Measurements from ENCODE around the gene KLHL25.

KLHL25 gene

DNA sequence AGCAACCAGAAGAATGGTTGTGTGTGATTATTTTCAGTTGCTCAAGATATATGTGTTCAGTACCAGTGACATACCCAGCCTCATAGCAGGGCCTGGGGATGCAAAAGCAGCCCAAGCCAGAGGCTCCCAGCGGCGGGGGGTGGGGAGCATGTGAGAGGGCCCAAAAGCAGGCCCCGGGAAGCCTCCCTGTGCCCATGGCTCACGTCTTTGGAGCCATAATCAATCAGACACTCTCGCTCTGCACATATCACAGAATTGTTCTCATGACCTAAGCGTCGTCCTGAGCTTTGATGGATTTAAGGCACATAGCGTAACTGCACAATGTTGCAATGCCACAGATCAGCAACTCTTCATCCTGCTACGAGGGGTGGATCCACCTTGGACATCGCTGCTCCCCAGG is 20.8 kb downstream of the KLHL25 start:
- DNase-seq (ENCODE audit: low spot score), result no peak

DNA sequence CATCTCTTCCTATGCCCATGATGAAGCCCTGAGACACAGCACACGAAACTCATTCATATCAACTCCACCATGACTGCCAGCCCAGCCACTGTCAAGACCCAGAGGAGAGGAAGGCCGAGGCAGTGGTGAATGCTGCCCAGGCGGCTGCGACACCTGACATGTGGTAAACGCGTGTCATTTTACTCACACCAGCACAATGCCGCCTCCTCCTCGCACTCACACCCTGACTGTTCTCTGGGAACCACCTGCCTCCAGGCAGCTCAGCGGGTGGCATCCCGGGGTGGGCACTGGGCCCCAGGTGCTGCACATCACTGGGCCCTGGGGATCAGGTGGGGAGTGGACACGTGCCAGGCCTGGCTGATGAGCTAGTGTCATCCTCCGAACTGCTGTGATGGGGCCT is 21.5 kb downstream of the KLHL25 start:
- no peak for DNase-seq (ENCODE audit: low spot score)

DNA sequence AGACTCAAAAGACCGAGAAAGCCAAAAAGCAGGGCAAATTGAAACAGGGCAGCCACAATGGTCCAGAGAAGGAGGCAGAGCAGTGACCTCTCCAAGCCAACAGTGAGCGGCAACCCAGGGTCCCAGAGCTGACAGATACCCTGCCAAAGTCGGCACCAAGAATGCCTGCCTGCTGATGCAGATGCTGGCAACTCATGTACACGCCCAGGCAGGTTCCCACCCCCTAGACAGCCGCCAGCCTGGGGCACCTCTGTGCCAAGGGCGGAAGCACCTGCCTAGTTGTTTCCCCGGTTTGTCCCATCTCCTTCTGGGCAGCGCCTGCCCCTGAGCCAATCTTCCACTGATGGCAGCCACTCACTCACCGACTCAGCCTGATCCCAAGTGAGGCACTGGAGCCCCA is 22.1 kb downstream of the KLHL25 start:
- no peak for DNase-seq (ENCODE audit: low spot score)

DNA sequence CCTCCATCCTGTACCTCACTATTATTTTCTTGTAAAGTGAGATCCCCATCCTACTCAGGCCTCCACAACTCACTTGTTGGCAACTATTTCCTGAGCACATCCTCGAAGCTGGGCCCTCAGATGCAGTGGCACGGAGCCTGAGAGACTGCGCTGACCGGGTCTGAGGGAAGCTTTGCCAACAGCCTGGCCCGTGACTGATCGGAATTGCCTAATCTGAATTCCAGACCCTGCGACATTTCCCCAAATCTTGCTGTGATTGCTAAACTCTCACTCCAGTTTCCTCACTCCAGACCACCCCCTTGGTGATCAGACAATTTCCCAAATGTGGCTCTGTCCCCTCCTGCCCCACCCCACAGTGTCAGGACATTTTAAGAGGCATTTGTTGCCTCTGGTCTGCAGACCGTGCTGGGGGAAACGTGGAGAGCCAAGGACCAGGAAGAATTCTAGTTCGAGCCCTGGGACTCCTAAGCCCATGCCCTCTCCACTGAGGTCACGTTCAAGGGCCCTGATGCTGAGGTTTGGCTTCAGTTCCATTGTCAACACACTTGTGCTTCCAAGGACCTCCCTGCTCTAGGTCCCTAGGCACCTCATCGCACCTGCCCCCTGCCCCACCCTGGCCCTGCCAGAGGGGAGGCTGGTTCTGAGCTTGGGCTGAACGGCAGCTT is 22.8 kb downstream of the KLHL25 start:
- no peak for DNase-seq (ENCODE audit: low spot score)

DNA sequence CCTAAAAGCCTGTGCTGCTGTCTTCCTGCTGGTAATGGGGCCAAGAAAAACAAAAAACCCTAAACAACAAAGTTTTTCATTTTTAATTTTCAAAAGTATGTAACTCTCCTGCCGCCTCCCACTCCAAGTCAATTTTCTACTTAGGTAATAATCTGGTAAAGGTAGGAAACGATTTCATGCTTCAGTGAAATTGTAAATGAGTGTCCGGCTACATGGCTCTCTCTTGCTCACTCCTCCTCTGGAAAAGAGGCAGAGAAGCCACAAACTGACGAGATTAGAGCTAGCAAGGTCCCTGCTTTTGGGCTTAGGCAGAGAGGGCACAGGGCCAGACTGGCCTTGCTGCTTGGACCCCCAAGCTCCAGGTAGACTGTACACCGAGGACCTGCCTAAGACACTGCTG is 23.5 kb downstream of the KLHL25 start:
- DNase-seq (ENCODE audit: low spot score), result no peak

DNA sequence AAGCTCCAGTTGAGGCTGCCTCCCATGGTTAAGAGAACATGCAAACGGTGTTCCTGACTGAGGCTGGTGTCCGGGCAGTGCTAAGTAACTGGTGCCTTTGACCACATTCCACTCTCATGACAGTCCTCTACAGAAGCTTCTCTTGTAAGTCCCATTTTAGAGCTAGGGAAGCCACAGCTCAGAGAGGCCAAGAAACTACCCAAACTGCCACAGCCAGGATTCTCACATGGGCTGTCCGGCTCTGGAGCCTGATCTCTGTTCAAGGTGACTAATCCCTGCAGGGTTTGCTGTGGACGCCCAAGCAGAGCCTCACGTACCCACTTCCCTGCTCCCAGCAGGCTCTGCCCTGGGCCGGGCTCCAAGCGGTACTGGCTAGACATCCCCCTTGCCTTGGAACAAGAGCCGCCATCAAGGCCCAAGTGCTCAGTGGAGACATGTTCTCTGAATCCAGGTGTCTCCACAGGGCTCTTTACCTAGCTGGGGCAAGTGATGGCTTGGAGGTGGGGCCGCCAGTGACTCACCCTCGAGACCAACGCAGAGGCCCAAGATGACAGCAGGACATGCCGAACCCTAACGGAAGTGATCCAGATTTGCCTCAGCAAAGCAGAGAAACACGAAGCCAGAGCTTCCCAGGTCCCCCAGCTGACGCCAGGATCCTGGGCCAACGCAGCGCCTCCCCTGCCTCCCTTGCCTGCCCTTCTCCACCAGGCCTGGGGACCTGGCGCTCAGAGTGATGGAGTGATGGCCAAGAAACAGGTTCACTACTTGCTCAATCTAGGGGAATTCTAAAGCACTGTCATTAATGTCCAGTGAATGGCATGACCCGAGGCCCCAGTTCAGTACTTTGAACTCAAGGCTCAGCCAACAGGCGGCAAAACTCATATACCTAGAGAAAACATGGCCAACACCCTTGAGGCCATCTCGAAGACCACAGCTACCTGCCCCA is 24.4 kb downstream of the KLHL25 start:
- no peak for DNase-seq (ENCODE audit: low spot score)

DNA sequence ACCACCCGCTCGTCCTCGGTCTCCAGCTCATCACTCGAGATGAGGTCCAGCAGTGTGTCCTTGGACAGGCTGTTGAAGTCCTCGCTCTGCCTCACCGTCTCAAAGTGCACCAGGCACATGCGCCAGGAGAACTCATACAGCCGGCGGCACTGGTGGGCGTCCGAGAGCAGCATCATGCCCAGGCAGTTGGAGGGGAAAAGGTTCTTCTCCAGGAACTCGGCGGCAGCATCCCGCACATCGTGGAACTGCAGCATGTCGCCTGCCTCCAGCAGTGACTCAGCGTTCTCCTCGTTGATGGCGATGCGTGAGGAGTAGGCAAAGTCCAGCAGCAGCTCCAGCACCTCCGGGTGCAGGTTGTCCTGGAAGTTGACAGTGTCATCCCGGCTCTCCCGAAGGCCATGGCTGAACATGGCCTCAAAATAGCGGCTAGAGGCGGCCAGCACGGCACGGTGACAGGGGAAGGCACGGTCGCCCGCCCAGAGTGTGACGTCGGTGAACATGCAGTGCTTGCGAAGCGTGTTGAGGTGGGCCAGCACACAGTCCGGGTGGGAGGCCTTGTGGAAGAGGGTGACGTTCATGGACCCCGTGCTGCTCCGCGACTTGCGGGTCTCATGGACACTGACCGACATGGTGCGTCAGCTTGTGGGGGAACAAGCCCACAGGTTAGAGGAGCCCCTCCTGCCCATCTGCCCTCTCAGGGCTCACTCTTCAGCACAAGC is 25.4 kb downstream of the KLHL25 start:
- no peak for DNase-seq (ENCODE audit: low spot score)

DNA sequence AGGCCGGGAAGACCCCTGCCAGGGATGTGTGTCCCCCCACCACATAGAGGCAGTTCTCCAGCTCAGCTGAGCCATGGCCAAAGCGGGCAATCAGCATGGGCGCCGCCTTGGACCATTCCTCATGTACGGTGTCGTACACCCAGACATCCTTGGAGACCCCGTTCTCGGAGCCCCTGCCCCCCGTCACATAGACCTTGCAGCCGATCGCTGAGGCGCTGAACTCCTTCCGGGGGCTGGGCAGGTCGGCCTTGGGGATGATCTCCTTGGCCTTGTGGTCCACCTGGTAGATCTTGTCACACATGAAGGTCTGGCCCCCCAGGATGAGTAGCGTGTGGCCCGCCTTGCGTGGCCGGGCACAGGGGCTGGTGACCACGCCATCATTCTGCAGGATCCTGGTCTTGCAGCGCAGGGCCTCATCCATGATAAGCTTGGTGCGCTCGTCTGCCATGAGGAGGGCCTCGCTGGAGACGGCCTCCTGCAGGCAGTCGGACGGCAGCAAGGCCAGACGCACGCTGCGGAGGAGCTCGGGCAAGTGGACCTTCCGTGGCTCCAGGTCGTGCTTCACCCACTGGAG is 26.0 kb downstream of the KLHL25 start:
- DNase-seq (ENCODE audit: low spot score), result no peak

DNA sequence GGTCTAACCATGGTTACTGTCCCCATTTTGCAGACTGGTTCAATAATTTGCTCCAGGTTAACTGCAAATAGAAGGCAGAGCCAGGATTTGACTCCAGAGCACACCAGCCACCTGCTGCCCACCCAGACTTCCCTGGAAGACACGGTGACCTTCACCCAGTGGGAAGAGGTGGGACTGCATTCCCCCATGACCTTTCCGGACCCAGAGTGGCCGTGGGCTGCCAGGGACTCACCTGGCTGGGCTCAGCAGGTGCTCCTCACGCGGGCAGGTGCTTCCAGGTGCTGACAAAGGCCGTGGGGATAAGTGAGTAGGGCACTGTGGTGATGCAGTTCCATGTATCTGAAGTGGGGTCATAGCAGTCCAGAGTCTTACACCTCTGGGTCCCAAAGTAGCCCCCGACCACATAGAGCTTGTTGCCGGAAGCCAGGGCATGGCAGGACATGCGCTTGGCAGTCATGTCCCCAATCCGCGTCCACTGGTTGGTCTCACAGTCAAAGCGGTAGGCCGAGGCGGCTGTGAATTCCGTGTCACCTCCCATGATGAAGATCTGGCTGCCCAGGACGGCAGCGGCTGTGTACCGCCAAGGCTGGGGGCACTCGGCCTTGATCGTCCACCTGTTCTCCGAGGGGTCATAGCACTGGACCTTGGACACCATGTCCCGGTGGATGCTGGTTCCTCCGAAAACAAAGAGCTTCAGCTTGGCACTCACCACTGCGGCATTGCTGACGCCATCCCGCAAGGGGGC is 26.8 kb downstream of the KLHL25 start:
- no peak for DNase-seq (ENCODE audit: low spot score)

DNA sequence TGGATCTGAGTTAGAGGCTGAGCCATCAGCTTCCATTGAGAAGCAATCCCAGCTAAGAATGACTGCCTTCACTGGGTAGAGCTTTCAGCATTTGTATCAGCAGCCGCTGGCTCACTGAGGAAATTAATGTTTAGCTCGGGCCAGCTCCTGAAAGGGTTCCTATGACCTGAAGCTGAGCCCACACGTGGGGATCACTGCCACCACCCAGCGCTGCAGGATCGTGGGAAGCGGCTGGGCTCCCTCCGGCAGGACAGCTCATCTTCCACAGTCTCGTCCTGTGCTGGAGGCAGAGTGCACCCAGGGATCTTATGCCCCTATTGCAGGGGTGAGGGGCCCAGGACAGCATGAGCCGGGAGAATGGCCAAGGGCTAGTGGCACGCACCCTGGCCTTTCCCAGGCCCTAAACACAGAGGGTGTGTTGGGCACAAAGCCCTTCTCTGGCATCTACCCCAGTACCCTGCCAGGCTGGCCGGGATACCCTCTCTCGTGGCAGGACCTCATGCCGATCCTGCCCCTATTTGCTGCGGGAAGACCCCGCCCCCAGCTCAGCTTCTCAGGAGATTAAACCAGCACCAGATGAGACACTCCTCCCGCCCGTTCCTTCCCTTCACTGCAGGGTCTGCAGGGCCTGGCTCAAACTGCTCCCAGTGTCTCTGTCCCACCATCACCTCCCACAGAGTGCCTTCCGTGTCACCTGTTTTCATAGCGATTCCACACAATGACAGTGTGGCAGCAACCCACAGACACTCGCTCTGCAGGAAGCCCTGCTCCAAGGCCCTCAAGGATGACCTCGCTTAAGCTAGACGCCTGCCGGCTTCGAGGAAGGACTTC is 28.5 kb downstream of the KLHL25 start:
- DNase-seq (ENCODE audit: low spot score), result no peak

DNA sequence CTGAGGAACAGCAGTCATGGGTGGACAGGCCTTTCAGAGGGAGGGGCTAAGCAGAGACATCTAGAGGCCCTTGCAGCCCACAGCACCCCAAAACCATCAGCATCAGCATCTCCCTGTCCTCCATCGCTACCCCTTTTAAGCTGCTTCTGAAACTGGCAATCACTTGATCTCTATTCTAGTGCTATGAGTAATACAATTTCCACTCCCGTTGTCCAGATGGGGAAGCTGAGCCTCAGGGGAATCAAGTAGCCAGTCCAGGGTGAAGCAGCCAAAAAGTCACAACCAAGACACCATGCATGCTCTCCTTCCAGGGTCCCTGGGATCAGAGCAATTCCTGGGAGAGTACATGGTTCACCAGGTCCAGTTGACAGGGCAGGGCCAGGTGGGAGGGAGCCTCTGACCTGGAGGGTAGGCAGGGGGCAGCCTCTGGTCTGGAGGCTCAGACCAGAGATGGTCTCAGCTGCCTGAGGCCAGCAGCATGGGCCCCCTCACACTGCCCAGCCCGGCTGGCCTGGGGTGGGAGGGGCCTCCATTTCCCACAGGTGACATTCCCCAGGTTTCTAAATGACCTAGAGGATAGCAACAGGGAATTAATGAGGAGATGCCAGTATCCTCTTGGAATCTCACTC is 30.0 kb downstream of the KLHL25 start:
- DNase-seq (ENCODE audit: low spot score), result no peak

DNA sequence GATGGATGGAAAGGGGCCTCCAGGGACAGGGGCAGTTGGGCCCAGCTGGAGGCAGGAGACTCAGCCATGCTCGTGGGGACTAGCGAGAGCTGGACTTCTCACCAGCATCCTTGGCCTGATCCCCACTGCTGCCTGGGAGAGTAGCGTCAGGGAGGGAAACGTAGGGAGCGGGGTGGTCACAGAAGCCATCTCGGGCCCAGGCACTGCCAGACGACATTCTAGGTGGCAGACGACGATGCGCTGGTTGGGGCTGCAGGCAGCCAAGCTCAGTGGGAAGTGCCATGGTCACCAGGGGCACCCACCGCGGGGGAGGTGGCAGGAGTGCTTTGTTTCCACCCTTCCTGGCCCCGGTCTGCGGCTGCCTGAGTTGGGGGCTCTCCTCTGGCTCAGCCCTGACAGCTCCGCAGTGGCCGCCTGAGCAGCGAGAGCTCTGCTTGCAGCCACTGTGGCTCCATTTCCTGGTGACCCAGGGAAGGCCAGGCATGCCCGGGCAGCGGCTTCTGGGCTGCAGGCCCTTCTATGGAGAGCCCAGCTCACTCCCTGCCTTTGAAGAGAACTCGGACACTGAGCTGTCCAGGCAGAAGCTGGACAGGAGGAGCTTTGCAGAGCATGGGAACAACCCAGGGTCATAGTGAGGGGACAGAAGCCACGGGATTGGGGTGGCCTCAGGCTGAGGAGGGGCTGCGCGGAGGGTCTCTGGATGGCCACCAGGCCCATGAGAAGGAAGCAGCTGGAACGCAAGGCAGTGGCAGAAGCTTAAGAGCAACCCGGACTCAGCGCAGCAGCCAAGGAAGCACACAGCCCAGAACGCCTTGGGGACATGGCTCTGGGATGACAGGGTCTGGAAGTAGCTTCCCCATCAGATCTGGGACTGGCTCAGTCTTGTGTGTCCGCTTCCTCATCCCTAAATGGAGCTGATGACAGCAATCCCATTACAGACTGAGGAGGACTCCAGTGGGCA is 30.8 kb downstream of the KLHL25 start:
- DNase-seq (ENCODE audit: low spot score), result no peak

DNA sequence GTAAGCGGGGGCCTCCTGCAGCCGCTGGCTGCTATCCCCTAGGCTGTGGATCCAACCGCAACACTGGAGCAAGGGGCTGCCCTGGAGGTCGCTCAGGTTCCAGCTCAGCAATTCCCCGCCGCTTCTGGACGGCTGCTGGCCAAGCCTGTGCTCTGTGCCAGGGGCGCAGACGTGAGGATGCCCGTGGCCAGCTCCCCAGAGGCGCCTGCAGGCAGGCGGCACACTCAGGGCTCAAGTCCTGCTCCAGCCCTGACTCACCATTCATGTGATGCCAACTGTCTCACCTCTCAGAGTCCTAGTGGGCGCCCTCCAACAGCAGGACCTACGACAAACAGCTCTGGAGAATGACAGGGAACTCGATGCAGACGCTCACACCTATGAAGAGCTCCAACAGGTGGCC is 31.6 kb downstream of the KLHL25 start:
- no peak for DNase-seq (ENCODE audit: low spot score)

DNA sequence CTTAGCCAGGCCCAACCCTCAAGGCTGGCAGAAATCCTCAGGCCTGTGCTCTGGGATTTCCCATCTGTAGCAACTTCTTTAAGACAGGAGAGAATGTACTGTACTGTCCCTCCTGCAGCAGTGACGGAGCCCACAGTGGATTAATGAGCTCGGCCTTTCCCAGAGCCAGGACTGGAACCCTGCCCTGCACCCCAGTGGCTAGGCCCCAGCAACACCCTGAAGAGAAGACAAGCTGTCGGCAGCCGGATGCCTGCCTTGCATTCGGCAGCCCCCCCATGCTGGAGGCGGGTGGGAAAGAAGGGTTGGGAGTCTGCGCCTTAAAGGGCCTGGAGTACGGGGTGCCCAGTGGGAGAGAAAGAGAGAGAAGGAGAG is 32.0 kb downstream of the KLHL25 start:
- DNase-seq (ENCODE audit: low spot score), result no peak

DNA sequence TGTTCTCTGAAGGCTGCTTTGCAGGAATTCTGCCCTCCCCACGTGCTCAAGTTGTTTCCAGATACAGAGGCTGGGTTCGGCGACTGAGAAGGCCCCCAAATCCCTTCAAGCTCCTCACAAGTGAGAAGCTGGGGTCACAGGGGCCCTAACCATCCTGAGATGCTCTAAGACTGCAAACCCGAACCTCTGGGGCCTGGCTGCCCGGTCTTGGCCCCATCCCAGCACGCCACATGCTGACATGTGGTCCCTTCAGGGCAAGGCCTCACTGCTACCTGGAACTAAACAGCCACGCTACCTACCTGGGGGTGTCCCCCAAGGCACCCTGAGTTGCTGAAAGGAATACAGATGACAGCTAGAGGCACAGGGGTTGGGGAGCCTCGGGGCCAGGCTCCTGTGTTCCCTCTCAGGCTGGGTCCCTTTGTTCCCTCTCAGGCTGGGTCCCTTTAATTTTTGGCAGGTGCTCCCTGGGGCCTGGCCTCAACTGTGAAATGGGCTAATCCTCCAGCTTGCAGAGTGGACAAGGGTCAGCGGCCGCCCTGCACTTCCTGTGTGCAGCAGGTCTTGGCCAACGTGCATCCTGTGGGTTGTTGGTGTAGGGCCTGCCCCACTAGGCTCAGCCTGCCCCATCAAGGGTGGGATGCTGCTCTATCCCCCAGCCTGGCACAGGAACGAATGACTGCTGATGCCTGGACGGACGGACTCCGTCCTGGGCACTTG is 32.5 kb downstream of the KLHL25 start:
- no peak for DNase-seq (ENCODE audit: low spot score)

DNA sequence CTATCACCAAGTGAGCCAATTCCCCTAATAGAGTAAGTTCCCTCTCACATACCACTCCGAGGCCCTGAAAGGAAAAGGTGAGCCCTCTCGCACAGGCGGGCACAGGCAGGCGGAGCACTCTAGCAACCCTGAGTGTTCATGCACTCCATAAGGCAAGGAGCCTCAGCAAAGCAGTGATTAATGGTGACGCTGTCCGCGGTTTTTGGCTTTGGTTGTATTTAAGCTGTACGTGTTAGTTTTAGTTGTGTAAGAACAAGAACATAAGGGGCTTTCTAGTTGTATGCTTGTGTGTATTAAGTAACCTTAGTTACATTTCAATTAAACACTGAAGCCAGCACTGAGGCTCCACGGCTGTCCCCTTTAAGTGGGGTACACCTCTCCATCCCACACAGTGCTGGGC is 33.1 kb downstream of the KLHL25 start:
- DNase-seq (ENCODE audit: low spot score), result no peak

DNA sequence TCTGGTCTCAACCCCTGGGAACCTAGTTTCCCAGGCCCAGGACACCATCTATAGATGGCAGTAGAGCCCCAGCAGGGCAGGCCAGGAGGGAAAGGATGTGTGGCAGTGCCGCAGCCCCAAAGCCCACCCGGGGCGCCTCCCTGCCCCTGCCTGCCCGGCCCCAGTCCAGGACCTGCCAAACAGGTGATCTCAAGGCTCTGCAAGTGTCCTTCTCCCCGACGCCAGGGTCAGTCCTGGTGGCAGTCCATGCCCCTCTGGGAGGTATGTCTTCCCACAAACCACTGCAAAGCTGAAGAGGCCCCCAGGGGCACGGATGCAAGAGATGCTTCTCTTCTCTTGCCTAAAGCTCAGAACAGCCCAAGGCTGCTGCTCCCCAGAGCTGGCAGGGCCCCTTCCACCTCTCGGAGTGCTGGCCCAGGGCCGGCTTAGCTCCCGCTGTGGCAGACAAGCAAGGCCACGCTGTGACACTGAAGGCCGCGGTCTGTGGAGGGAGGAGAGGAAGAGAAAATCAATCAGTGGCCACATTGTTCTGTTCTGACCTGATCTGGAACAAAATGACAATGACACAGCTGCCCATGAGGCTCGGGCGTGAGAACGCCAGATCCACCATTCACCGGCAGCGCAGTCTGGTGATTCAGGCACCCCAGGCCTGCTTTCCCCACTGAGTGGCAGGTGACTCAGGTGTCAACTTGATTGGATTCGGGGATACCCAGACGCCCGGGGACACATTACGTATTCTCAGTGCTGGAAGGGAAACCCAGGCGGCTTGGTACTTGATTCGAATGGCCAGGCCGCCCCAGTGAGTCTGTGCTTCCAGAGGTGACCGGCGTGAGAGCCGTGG is 34.0 kb downstream of the KLHL25 start:
- DNase-seq (ENCODE audit: low spot score), result no peak

DNA sequence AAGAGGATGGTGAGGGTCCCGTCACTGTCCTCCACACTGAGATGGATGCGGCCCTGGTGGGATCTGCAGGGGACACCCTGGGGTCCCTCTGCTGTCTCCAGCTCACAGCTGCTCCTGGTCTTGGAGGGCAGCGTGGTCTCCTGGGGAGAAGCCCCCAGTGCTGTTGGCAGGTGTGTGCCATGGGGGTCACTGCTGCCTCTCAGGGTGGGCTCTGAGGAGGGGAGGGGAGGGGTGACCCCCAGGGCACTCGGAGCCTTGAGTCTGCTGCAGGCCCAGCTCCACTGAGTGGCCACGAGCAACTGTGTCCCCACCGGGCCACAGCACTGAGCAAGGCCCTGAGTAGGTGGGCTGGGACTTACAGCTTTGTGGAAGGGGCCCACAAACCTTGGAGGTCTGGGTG is 34.7 kb downstream of the KLHL25 start:
- DNase-seq (ENCODE audit: low spot score), result no peak

All from iPS-NIHi11 (cell line).